Neural cell (in vitro differentiated cells): ENCODE results near the gene VWA5B1. TPM values are rescaled to one million over a fixed set of nuclear protein-coding genes. Genes with fewer than 3 reads are reported as not detected.

Source experiments
- H2AFZ ChIP-seq: fragments of 200-600, 300-800 bp; sonication (generic), shearing (Covaris generic); 2 replicates; pipeline ENCODE4 v1.6.0; 2014; ENCODE audit warnings: low read depth, mild to moderate bottlenecking, antibody characterized with exemption, low read length, moderate library complexity
- H3F3A ChIP-seq: fragments of 200-600 bp; shearing (Covaris generic); 2 replicates; pipeline ENCODE4 v1.6.1; 2016; ENCODE audit warnings: mild to moderate bottlenecking, moderate library complexity, mixed read lengths, antibody characterized with exemption, low read length; ENCODE audit not compliant: insufficient read depth, poor library complexity, severe bottlenecking
- H3K27ac ChIP-seq: fragments of 200-600, 300-800 bp; sonication (generic), shearing (Covaris generic); 2 replicates; pipeline ENCODE4 v1.5.1; 2014; ENCODE audit warnings: mild to moderate bottlenecking, low read length, moderate library complexity
- H3K27me3 ChIP-seq: fragments of 300-800, 200-600 bp; sonication (generic), shearing (Covaris generic); 2 replicates; pipeline ENCODE4 v1.6.0; 2014; ENCODE audit warnings: mild to moderate bottlenecking, low read depth, low read length, moderate library complexity; ENCODE audit not compliant: insufficient read depth
- H3K36me3 ChIP-seq: fragments of 300-800, 200-600 bp; sonication (generic), shearing (Covaris generic); 2 replicates; pipeline ENCODE4 v1.5.1; 2014; ENCODE audit warnings: mild to moderate bottlenecking, antibody characterized with exemption, low read length, moderate library complexity; ENCODE audit not compliant: insufficient read depth
- H3K4me2 ChIP-seq: fragments of 300-800, 200-600 bp; sonication (generic), shearing (Covaris generic); 2 replicates; pipeline ENCODE4 v1.6.0; 2014; ENCODE audit warnings: mild to moderate bottlenecking, low read length
- H3K4me3 ChIP-seq: fragments of 300-800, 200-600 bp; sonication (generic), shearing (Covaris generic); 2 replicates; pipeline ENCODE4 v1.5.1; 2014; ENCODE audit warnings: mild to moderate bottlenecking, low read length, moderate library complexity
- H3K79me2 ChIP-seq: fragments of 200-600 bp; shearing (Covaris generic); replicated peaks from 2 replicates; pipeline ENCODE4 v1.6.0; 2014; ENCODE audit warnings: mild to moderate bottlenecking, low read length, moderate library complexity; ENCODE audit not compliant: insufficient read depth
- H3K9ac ChIP-seq: fragments of 300-800, 200-600 bp; sonication (generic), shearing (Covaris generic); 2 replicates; pipeline ENCODE4 v1.6.1; 2016; ENCODE audit warnings: mild to moderate bottlenecking, low read length, mixed read lengths
- H3K9me2 ChIP-seq: fragments of 200-600 bp; shearing (Covaris generic); 2 replicates; pipeline ENCODE4 v1.6.1; 2016; ENCODE audit warnings: mild to moderate bottlenecking, low read length, mixed read lengths; ENCODE audit not compliant: insufficient read depth
- H3K9me3 ChIP-seq: fragments of 200-600, 300-800 bp; sonication (generic), shearing (Covaris generic); 2 replicates; pipeline ENCODE4 v1.6.1; 2016; ENCODE audit warnings: mild to moderate bottlenecking, mixed run types, low read length, moderate library complexity, mixed read lengths
- H4K20me1 ChIP-seq: fragments of 200-600 bp; shearing (Covaris generic); 2 replicates; pipeline ENCODE4 v1.6.1; 2016; ENCODE audit warnings: mild to moderate bottlenecking, mixed run types; ENCODE audit not compliant: insufficient read depth
- EP300 ChIP-seq: fragments of 450-650 bp; conservative IDR thresholded peaks from 2 replicates; pipeline ENCODE4 v1.6.1; 2014; ENCODE audit warnings: antibody characterized with exemption, mild to moderate bottlenecking, moderate library complexity; ENCODE audit not compliant: poor library complexity, severe bottlenecking
- EZH2 ChIP-seq: fragments of 200-600, 300-800 bp; shearing (Covaris generic), sonication (generic); IDR thresholded peaks from 2 replicates; pipeline ENCODE4 v1.6.1; 2014; ENCODE audit warnings: antibody characterized with exemption, low read length, borderline replicate concordance, mild to moderate bottlenecking; ENCODE audit not compliant: insufficient read depth, poor library complexity, severe bottlenecking
- MXI1 ChIP-seq: fragments of 450-650 bp; conservative IDR thresholded peaks from 2 replicates; pipeline ENCODE4 v1.6.1; 2014; ENCODE audit warnings: antibody characterized with exemption, mild to moderate bottlenecking; ENCODE audit not compliant: poor library complexity, severe bottlenecking
- POLR2AphosphoS5 ChIP-seq: IDR thresholded peaks from 2 replicates; pipeline ENCODE4 v1.6.1; 2012
- RAD21 ChIP-seq: fragments of 450-650 bp; conservative IDR thresholded peaks from 2 replicates; pipeline ENCODE4 v1.6.1; 2014; ENCODE audit warnings: antibody characterized with exemption, mild to moderate bottlenecking, moderate library complexity
- SMC3 ChIP-seq: fragments of 450-650 bp; conservative IDR thresholded peaks from 2 replicates; pipeline ENCODE4 v1.6.1; 2014; ENCODE audit warnings: antibody characterized with exemption, mild to moderate bottlenecking, moderate library complexity; ENCODE audit not compliant: poor library complexity
- TAF1 ChIP-seq: IDR thresholded peaks from 2 replicates; pipeline ENCODE4 v1.6.1; 2012; ENCODE audit warnings: low read depth
- polyA plus RNA-seq: library from polyadenylated mRNA; depleted of rRNA; stranded (reverse); fragments of >200 nt; gene quantifications from 2 replicates; pipeline ENCODE4 v1.2.3, GENCODE V29; 2014
- TF ChIP-seq, protein P1 (sequence below): fragments of 450-650 bp; IDR thresholded peaks from 2 replicates; pipeline ENCODE4 v1.5.1; 2014; ENCODE audit warnings: antibody characterized with exemption, mild to moderate bottlenecking, moderate library complexity; ENCODE audit not compliant: poor library complexity, severe bottlenecking
- TF ChIP-seq, protein P2 (sequence below): IDR thresholded peaks from 2 replicates; pipeline ENCODE4 v1.6.1; 2012; ENCODE audit warnings: borderline replicate concordance

VWA5B1 gene
- polyA plus RNA-seq, 1 donor from 2014 or later: 0.27 TPM

DNA sequence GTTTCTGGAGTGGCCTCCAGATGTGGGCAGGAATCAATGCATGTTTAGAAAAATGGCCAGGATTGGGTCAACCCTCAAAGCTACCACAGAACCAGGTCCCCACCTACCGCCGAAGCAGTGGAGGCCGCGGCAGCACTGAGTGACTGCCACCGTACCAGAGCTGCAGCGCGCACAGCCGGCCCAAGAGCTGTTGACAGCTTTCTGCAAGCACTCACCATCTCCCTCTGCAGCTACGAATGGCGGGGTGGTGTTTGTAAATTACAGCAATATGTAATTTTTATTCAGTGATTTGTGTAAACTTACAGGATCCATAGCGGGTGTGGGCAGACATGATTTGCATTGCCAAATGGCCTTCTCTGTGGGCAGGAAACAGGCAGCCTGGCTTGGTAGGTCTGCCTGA is 98.9 kb downstream of the VWA5B1 start:
- TF ChIP-seq MXI1 (no peak), RAD21 (no peak), TAF1 (no peak), EZH2 (no peak), SMC3 (no peak), EP300 (no peak), POLR2AphosphoS5 (no peak)
- TF ChIP-seq, protein P1, sequence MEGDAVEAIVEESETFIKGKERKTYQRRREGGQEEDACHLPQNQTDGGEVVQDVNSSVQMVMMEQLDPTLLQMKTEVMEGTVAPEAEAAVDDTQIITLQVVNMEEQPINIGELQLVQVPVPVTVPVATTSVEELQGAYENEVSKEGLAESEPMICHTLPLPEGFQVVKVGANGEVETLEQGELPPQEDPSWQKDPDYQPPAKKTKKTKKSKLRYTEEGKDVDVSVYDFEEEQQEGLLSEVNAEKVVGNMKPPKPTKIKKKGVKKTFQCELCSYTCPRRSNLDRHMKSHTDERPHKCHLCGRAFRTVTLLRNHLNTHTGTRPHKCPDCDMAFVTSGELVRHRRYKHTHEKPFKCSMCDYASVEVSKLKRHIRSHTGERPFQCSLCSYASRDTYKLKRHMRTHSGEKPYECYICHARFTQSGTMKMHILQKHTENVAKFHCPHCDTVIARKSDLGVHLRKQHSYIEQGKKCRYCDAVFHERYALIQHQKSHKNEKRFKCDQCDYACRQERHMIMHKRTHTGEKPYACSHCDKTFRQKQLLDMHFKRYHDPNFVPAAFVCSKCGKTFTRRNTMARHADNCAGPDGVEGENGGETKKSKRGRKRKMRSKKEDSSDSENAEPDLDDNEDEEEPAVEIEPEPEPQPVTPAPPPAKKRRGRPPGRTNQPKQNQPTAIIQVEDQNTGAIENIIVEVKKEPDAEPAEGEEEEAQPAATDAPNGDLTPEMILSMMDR: no peak
- TF ChIP-seq, protein P2, sequence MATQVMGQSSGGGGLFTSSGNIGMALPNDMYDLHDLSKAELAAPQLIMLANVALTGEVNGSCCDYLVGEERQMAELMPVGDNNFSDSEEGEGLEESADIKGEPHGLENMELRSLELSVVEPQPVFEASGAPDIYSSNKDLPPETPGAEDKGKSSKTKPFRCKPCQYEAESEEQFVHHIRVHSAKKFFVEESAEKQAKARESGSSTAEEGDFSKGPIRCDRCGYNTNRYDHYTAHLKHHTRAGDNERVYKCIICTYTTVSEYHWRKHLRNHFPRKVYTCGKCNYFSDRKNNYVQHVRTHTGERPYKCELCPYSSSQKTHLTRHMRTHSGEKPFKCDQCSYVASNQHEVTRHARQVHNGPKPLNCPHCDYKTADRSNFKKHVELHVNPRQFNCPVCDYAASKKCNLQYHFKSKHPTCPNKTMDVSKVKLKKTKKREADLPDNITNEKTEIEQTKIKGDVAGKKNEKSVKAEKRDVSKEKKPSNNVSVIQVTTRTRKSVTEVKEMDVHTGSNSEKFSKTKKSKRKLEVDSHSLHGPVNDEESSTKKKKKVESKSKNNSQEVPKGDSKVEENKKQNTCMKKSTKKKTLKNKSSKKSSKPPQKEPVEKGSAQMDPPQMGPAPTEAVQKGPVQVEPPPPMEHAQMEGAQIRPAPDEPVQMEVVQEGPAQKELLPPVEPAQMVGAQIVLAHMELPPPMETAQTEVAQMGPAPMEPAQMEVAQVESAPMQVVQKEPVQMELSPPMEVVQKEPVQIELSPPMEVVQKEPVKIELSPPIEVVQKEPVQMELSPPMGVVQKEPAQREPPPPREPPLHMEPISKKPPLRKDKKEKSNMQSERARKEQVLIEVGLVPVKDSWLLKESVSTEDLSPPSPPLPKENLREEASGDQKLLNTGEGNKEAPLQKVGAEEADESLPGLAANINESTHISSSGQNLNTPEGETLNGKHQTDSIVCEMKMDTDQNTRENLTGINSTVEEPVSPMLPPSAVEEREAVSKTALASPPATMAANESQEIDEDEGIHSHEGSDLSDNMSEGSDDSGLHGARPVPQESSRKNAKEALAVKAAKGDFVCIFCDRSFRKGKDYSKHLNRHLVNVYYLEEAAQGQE: no peak
- H3K4me2 ChIP-seq: no peak overlapping the region
- no peaks in the 10 kb centered on the region for H3K27me3 ChIP-seq
- no peaks in the 10 kb centered on the region for H3K79me2 ChIP-seq
- no peaks in the 10 kb centered on the region for H3K36me3 ChIP-seq
- H3K9me3 ChIP-seq: no peaks in the 10 kb centered on the region
- H2AFZ ChIP-seq: no peak overlapping the region
- H3K27ac ChIP-seq: no peak overlapping the region
- H3K9ac ChIP-seq: no peak overlapping the region
- no peaks in the 10 kb centered on the region for H4K20me1 ChIP-seq
- H3F3A ChIP-seq: no peaks in the 10 kb centered on the region
- H3K4me3 ChIP-seq: no peak overlapping the region
- no peaks in the 10 kb centered on the region for H3K9me2 ChIP-seq

DNA sequence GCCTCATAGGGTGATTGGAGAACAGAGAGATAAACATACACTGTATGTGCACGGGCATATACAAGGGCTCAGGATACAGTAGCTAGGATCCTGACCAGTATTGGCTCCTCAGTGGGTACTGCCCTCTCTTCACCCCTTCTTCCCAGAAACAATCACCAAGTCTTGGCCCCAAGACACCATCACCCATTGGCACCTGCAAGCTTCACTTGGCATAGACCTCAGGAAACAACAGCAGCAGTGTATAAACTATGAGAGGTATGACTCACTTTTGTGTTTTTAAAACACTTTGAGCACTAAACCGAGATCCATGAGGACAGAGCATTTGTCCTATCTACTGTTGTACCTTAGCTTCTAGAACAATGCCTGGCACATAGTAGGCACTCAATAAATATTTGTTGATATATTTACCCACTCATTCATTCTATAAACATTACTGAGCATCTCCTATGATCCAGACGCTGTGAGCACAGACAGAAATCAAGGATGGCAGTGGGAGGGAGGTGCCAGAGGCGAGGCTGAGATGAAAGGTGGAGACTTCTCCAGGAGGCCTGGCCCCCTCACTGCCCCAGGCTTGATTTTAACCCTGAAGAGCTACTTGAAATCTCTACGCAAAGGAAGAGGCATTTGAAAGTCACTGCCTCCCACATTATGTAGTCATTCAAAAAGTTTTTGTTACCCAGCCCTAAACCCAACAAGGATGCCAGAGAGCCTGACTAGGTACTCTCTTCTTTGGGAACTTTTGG is 100.1 kb downstream of the VWA5B1 start:
- Histone ChIP-seq H3K9ac (no peak overlapping the region), H3K27me3 (no peaks in the 10 kb centered on the region), H3K9me3 (no peaks in the 10 kb centered on the region), H2AFZ (no peak overlapping the region), H3K27ac (no peak overlapping the region), H3K4me2 (no peak overlapping the region), H3K4me3 (no peak overlapping the region), H3K36me3 (no peaks in the 10 kb centered on the region), H3F3A (no peaks in the 10 kb centered on the region), H4K20me1 (no peaks in the 10 kb centered on the region), H3K79me2 (no peaks in the 10 kb centered on the region), H3K9me2 (no peaks in the 10 kb centered on the region)
- TF ChIP-seq RAD21 (no peak), EP300 (no peak), POLR2AphosphoS5 (no peak), TAF1 (no peak)
- TF ChIP-seq, protein P2: no peak
